Stimulated activated CD4-positive, alpha-beta T cell treated with anti-CD3 and anti-CD28 coated beads, Interleukin-12 subunit alpha, Interleukin-12 subunit beta, amount 100 ng/mL, for 24 hours (primary cell): ENCODE measurements around the gene AARS2.
"Not testable (repeated sequence)": the region's sequence is repeated elsewhere in the genome, so short reads cannot be mapped to it uniquely, and the experiment has no call there.

Source experiments
- DNase-seq, 2 experiments: peaks; one replicate each; pipeline ENCODE4 v3.0.0-alpha.2; 2020; ENCODE audit warnings: low read depth in 2 of 2

AARS2 gene

GRCh38 chr6:44329858-44330257 is 16.7 kb upstream of the AARS2 start:
- no peak for DNase-seq

- DNase-seq = not testable (repeated sequence)
Observed at GRCh38 chr6:44328203-44328602, 15.1 kb upstream of the AARS2 start.

GRCh38 chr6:44327760-44328159 is 14.6 kb upstream of the AARS2 start:
- no peak for DNase-seq

GRCh38 chr6:44327096-44327495 is 13.9 kb upstream of the AARS2 start:
- DNase-seq = no peak

GRCh38 chr6:44321210-44321609 is 8.1 kb upstream of the AARS2 start:
- no peak for DNase-seq

- not testable (repeated sequence) for DNase-seq
Observed at GRCh38 chr6:44317136-44317631, 4.0 kb upstream of the AARS2 start.

GRCh38 chr6:44316481-44316880 is 3.3 kb upstream of the AARS2 start:
- DNase-seq = no peak

GRCh38 chr6:44315951-44316350 is 2.8 kb upstream of the AARS2 start:
- DNase-seq = no peak

GRCh38 chr6:44315516-44315915 is 2.4 kb upstream of the AARS2 start:
- no peak for DNase-seq

- not testable (repeated sequence) for DNase-seq
Observed at GRCh38 chr6:44314657-44315056, 1.5 kb upstream of the AARS2 start.

GRCh38 chr6:44311767-44312166 is 1.4 kb downstream of the AARS2 start:
- no peak for DNase-seq

GRCh38 chr6:44311304-44311703 is 1.8 kb downstream of the AARS2 start:
- DNase-seq = no peak

- DNase-seq = no peak
Observed at GRCh38 chr6:44310241-44310640, 2.9 kb downstream of the AARS2 start.

- no peak for DNase-seq
Observed at GRCh38 chr6:44309631-44310030, 3.5 kb downstream of the AARS2 start.

- DNase-seq = no peak
Observed at GRCh38 chr6:44309092-44309491, 4.1 kb downstream of the AARS2 start.

- DNase-seq = no peak
Observed at GRCh38 chr6:44307217-44307616, 5.9 kb downstream of the AARS2 start.

- no peak for DNase-seq
Observed at GRCh38 chr6:44306710-44307109, 6.4 kb downstream of the AARS2 start.

GRCh38 chr6:44305200-44305725 is 7.9 kb downstream of the AARS2 start:
- no peak for DNase-seq

- peak in 1 of 2 experiments; percentile 25 for DNase-seq
Observed at GRCh38 chr6:44304282-44305199, 8.6 kb downstream of the AARS2 start.

GRCh38 chr6:44303842-44304241 is 9.3 kb downstream of the AARS2 start:
- no peak for DNase-seq

- no peak for DNase-seq
Observed at GRCh38 chr6:44302856-44303255, 10.3 kb downstream of the AARS2 start.

GRCh38 chr6:44301782-44302564 is 11.2 kb downstream of the AARS2 start:
- no peak for DNase-seq
